ENCODE data around the gene C2CD3. TPM values are rescaled to one million over a fixed set of nuclear protein-coding genes. Genes with fewer than 3 reads are reported as not detected.

Gene C2CD3, protein sequence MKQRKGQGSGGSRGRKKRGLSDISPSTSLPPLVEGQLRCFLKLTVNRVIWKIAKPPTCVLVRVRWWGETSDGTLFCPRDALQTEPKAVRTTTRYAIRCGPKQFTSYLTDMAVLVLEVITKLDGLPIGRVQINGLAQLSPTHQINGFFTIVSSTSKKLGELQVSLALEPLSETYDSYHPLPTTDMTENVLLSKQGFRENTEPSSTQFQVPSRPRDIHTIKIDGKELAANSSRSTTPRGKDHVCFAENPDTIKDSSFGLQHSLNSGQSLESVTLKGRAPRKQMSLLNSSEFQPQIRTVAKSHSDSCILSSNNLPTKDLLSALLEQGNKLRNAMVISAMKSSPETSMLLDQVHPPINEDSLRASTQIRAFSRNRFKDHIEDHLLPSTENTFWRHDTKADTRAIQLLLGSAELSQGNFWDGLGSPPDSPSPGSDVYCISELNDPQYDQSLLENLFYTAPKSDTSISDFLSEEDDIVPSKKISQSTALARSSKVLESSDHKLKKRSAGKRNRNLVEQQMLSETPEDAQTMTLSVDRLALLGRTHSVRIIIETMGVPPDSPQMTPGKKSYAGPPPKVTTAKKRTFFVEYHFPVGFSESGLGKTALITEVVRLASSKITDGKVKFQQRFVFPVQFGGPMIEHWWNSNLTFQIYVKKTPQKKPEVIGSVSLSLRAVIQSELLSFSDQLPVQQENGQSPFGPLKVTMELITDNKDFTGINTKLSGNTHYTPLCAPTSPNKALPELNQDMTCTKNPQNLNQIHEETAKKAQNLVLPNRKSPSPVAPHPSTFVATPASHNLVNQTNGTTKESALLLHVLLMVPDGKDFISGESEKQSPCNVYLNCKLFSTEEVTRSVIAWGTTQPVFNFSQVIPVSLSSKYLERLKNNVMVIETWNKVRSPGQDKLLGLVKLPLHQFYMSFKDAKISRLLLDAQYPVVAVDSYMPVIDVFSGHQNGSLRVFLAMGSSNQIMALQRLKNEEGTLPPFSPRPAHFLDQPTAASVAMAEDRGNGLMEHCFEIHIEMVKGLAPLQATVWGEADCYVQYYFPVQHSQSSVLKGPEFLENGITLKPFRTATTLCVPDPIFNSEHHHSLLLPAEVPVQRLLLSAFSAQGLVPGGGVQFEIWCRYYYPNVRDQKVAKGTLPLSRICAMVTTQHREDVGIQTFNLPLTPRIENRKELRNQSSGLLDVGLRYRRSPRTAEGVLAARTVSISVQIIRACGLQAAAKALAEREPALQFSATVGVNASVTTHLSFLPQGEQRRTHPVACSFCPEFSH (N-terminal part only)
- 8.9 and 13.9 TPM in 2 replicates for total RNA-seq (2014; rRNA removed; shearing (Covaris generic))

DNA sequence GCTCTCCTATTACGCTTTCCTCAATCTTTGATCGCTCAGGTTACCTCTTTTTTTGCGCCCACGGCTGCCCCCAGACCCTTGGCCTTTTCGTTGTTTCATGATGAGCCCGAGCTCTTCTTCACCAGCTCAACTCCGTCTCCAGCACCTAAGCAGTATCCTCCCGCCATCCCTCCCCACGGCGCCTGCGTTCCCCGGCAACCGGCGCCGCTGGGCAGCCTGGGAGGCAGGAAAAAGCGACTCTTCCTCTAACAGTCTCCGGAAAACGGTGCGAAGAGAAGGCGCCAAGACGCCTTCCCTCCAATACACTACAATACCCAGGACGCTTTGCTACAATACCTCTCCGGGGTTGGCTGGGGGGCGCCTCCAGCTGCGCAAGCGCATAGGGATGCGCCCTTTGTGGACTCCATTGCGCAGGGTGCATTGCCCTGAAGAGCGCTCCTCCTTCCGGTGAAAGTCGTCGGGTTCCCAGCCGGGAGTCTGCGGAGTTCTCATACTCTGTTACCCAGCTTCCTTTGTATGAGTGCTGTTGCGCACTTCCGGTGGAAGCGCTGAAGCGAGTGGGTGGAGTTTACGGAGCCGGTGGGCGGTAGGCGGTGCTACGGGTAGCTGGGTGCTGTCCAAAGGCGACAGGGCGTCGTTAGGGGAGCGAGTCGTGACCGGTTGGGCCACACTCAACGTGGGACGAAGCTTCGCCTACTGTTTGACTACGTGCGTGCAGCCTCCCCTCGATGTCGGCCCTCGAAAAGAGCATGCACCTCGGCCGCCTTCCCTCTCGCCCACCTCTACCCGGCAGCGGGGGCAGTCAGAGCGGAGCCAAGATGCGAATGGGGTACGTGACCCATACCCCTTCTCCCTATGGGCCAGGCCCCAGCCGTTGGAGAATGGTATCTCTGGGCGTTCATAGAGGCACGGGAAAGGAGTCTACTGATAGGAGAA, at the start of gene C2CD3, which contains the start of gene PPME1:
C2CD3 (minus strand) TSS at position 309 of the 936 bp plus-strand sequence; CDS start at position 99, 210 bp downstream.
PPME1 (plus strand) TSS at position 596 of the 936 bp plus-strand sequence; CDS start at position 729, 133 bp downstream.
- Histone ChIP-seq H3K27me3 (replicated peaks) (no peaks in the 10 kb centered on the region), H3K27ac (peak within 1 kb of the TSS; percentile 48), H3K4me3 (peak within 1 kb of the TSS; percentile 59), H3K4me1 (replicated peaks) (0 out of 2 replicates have a peak, but pooled peaks cover 6% of the 10 kb centered on the region), H3K9me3 (replicated peaks) (no peaks in the 10 kb centered on the region), H3K36me3 (peaks cover 12% of the 10 kb centered on the region)
- peak; percentile 95 to 96 for DNase-seq (ENCODE audit: low read depth in 1 of 2, low spot score in 2 of 2)

DNA sequence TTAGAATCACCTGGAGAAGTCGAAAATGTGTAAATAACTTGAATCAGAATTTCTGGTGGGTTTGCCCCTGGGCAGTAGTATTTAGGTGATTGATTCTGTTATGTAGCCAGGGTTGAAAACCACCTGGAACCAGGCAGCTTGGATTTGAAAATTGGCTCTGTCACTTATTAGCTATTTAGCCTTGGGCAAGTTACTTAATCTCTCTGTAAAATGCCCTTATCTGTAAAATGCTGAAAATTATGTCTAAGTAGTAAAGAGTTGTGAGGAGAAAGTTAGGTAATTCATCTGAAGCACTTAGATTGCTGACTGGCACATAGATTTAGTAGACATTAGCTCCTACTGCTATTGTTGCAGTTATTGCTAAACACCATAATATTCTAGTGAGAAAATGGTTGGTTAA, 49.6 kb upstream of the C2CD3 start:
- Histone ChIP-seq H3K9me3 (replicated peaks) (no peaks in the 10 kb centered on the region), H3K27ac (no peak overlapping the region), H3K36me3 (no peaks in the 10 kb centered on the region), H3K4me1 (replicated peaks) (no peaks in the 10 kb centered on the region), H3K27me3 (replicated peaks) (no peaks in the 10 kb centered on the region), H3K4me3 (no peak overlapping the region)
- no peak for DNase-seq (ENCODE audit: low read depth in 1 of 2, low spot score in 2 of 2)

DNA sequence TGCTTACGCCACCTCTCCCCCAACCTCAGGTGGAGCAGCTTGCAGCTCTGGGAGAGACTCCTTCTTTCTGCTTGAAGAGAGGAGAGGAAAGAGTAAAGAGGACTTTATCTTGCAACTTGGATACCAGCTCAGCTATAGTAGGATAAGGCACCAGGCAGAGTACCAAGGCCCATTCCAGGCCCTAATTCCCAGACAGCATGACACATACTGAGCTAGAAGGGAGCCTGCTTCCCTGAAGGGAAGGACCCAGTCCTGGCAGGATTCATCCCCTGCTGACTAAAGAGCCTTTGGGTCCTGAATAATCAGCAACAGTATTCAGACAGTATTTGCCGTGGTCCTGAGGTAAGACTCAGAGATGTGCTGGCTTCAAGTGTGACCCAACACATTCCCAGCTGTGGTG, 41.7 kb upstream of the C2CD3 start:
- no peak for DNase-seq (ENCODE audit: low read depth in 1 of 2, low spot score in 2 of 2)
- no peaks in the 10 kb centered on the region for H3K36me3 ChIP-seq
- no peaks in the 10 kb centered on the region for H3K27me3 ChIP-seq (replicated peaks)
- H3K4me1 ChIP-seq (replicated peaks) = no peaks in the 10 kb centered on the region
- no peak overlapping the region for H3K4me3 ChIP-seq
- no peak overlapping the region for H3K27ac ChIP-seq
- no peaks in the 10 kb centered on the region for H3K9me3 ChIP-seq (replicated peaks)

DNA sequence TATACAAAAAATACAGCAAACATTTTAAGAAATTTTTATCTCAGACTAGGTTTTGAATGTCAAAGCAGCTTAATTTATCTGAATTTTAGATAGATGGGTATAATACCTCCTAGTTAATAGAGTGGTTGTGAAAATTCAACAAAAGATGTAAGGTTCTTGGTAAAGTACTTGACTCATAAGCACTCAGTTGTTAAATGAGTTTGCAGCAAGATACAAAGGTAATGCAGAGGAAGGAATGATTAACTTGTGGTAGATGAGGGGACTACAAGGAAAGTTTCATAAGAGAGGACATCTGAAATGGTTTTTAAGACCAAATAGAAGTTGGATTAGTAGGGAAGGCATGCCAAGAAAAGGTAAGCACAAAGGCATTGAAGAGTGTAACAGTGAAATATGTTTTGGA, 37.7 kb upstream of the C2CD3 start:
- no peaks in the 10 kb centered on the region for H3K27me3 ChIP-seq (replicated peaks)
- H3K9me3 ChIP-seq (replicated peaks) = no peaks in the 10 kb centered on the region
- no peak overlapping the region for H3K27ac ChIP-seq
- no peak overlapping the region for H3K4me3 ChIP-seq
- no peaks in the 10 kb centered on the region for H3K36me3 ChIP-seq
- DNase-seq (ENCODE audit: low read depth in 1 of 2, low spot score in 2 of 2) = no peak
- no peaks in the 10 kb centered on the region for H3K4me1 ChIP-seq (replicated peaks)

DNA sequence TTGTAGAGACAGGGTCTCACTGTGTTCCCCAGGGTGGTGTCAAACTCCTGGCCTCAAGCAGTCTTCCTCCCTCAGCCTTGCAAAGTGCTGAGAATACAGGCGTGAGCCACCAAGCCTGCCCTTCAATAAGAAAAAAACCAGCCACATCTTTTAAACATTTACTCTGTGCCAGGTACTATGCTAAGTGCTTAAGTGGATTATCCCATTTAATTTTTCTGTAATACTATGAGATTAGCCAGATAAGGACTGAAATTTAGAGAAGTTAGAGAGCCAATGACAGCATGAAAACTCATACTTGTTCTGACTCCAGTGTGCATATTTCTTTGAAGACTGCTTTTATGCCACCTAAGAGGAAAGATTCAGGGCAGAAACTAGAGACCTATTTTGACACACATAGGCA, 35.9 kb upstream of the C2CD3 start:
- Histone ChIP-seq H3K27ac (no peak overlapping the region), H3K27me3 (replicated peaks) (no peaks in the 10 kb centered on the region), H3K36me3 (no peaks in the 10 kb centered on the region), H3K4me1 (replicated peaks) (no peaks in the 10 kb centered on the region), H3K9me3 (replicated peaks) (no peaks in the 10 kb centered on the region), H3K4me3 (no peak overlapping the region)
- no peak for DNase-seq (ENCODE audit: low read depth in 1 of 2, low spot score in 2 of 2)

DNA sequence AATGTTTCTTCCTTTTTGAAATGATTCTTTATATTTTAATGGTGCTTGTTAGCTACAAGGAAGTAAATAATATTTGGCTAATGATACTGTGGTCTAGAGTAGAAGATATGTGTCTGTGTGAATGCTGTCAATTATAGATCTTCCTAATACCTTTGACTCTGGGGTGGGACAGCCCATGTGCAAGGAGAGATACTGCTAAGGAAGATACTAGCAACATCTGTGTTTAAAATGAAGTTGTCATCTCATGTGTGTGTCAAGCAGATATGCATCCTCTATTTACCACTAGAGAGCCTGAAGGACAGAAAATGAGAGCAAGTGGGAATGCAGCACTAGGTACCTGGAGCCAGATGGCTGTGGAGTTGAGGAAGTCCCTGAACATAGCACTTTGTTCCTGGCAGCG, 34.4 kb upstream of the C2CD3 start:
- Histone ChIP-seq H3K36me3 (no peaks in the 10 kb centered on the region), H3K9me3 (replicated peaks) (no peaks in the 10 kb centered on the region), H3K4me1 (replicated peaks) (no peaks in the 10 kb centered on the region), H3K4me3 (no peak overlapping the region), H3K27me3 (replicated peaks) (no peaks in the 10 kb centered on the region), H3K27ac (no peak overlapping the region)
- no peak for DNase-seq (ENCODE audit: low read depth in 1 of 2, low spot score in 2 of 2)

DNA sequence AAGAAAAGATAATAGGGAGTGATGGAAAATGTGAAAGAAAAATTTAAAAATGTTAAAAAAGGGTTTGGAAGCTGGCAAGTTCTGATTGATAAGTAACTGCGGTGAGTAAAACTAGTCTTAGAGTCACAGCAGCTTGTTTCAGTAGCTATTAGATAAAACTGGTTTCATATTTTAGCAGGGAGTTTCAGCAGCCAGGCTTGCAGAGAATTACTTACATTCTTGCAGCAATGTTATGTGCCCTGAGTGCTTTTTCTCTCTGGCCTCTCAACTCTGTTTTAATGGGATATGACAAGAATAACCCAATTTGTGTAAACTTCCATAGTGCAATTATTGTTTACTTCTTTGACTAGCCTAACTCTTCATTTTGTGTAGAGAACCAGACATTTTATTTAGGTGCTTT, 33.9 kb upstream of the C2CD3 start:
- H3K9me3 ChIP-seq (replicated peaks) = no peaks in the 10 kb centered on the region
- H3K27ac ChIP-seq = no peak overlapping the region
- no peaks in the 10 kb centered on the region for H3K27me3 ChIP-seq (replicated peaks)
- DNase-seq (ENCODE audit: low read depth in 1 of 2, low spot score in 2 of 2) = no peak
- no peaks in the 10 kb centered on the region for H3K4me1 ChIP-seq (replicated peaks)
- H3K4me3 ChIP-seq = no peak overlapping the region
- H3K36me3 ChIP-seq = no peaks in the 10 kb centered on the region

DNA sequence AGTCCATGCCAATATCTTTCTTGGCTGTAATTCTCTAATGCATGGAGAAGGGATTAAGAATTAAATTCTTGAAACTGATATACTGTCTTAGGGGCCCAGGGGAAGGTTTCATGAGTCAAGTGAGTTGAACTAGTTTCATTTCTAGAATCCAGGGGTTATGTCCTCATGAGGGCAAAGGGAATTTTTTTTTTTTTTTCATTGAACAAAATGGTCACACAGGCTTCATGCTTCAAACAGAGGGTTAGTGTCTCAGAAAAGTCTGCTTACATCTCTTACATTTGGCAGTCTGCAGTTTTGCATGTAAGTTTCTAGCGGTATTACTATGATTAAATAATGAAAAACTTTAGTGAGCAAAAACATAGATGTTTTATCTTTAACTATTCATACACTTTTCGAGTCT, 33.2 kb upstream of the C2CD3 start:
- H3K27ac ChIP-seq = no peak overlapping the region
- no peaks in the 10 kb centered on the region for H3K27me3 ChIP-seq (replicated peaks)
- no peaks in the 10 kb centered on the region for H3K36me3 ChIP-seq
- H3K4me3 ChIP-seq = no peak overlapping the region
- no peaks in the 10 kb centered on the region for H3K9me3 ChIP-seq (replicated peaks)
- no peak for DNase-seq (ENCODE audit: low read depth in 1 of 2, low spot score in 2 of 2)
- no peaks in the 10 kb centered on the region for H3K4me1 ChIP-seq (replicated peaks)

DNA sequence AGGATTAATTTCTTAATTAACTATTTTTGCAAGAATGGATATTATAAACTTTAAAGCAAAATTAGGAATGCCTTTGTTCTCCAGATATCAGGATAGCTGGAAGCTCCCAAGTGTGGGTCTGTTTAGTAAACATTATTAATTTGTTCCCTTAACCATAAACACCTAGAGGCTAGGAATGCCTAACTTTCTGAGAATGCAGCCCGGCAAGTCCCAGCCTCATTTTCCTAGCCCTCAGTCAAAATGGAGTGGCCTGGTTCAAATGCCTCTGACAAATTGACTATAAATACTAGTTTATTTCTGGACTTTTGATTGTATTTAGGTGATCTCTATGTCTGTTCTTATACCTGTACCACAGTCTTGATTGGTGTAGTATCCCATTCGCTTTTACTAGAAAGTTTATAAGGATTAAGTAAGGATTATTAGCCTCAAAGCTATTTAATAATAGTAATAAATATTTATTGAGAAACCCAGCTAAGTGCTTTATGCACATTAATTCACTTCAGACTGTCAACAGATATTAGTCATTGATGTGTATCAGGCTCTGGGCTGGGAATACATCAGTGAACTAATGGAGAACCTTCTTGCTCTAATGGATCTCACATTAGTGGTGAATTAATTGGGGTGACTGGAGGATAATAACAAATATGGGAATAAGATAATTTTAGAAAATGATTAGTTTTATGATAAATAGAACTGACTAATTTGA, 26.1 kb upstream of the C2CD3 start:
- Histone ChIP-seq H3K27me3 (replicated peaks) (no peaks in the 10 kb centered on the region), H3K9me3 (replicated peaks) (no peaks in the 10 kb centered on the region), H3K36me3 (no peaks in the 10 kb centered on the region), H3K4me1 (replicated peaks) (no peaks in the 10 kb centered on the region), H3K27ac (no peak overlapping the region), H3K4me3 (no peak overlapping the region)
- no peak for DNase-seq (ENCODE audit: low read depth in 1 of 2, low spot score in 2 of 2)

DNA sequence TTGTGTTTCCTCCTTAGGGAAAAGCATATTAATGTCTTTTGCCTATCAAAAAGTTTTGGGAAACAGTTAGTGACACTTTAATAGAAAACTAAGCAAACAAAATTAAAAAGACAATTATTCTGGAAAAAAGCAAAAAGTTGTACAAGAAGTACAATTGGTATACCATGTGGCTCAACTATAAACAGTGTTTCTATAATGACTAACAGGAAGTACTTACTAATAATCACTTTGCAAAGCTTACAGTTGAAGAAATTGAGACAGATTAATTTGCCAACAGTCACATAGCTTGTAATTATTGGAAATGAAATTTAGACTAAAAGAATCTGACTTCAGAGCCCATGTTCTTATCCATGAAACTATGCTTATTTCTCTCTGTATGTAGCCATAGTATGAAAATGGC, 25.0 kb upstream of the C2CD3 start:
- no peak for DNase-seq (ENCODE audit: low read depth in 1 of 2, low spot score in 2 of 2)
- Histone ChIP-seq H3K9me3 (replicated peaks) (no peaks in the 10 kb centered on the region), H3K27me3 (replicated peaks) (no peaks in the 10 kb centered on the region), H3K4me3 (no peak overlapping the region), H3K27ac (no peak overlapping the region), H3K36me3 (no peaks in the 10 kb centered on the region), H3K4me1 (replicated peaks) (no peaks in the 10 kb centered on the region)

DNA sequence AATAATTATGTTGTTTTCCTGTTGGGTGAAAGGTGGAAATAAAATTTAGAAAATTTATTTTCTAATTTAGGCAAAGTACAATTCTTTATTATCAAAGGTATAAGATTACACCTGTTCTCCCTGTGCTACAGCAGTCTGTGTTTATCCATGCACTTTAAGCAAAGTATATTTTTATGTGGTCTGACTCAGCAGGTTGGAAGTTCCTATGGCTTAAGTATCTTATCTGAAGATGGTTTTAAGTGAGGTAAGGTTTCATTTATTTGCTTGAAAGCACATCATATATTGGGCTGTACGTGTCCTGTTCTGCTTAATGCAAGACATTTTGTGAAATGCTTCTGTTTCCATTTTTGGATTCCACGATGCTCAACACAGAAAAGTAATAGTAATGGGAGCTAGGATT, 14.9 kb upstream of the C2CD3 start:
- H3K27ac ChIP-seq = no peak overlapping the region
- no peaks in the 10 kb centered on the region for H3K27me3 ChIP-seq (replicated peaks)
- no peaks in the 10 kb centered on the region for H3K36me3 ChIP-seq
- no peak for DNase-seq (ENCODE audit: low read depth in 1 of 2, low spot score in 2 of 2)
- H3K4me3 ChIP-seq = no peak overlapping the region
- H3K9me3 ChIP-seq (replicated peaks) = no peaks in the 10 kb centered on the region
- no peaks in the 10 kb centered on the region for H3K4me1 ChIP-seq (replicated peaks)

DNA sequence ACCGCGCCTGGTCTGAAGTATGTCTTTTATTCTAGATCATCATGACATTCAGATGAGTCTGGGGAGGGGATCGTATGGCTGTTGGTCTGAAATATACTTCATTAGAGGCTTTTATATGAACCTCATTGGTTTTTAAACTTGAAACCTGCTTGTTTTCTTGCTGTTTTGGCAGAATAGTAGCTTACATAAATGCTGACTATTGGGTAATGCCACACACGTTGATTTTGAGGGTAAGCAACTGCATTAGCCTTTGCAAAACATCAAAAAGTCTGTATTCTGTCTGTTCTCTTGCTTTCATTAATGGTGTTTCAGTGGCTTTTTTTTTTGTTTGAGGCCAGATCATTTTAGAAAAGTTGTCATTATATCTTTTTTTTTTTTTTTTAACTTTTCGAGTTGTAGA, 14.5 kb upstream of the C2CD3 start:
- H3K27ac ChIP-seq = no peak overlapping the region
- H3K36me3 ChIP-seq = no peaks in the 10 kb centered on the region
- H3K4me3 ChIP-seq = no peak overlapping the region
- H3K27me3 ChIP-seq (replicated peaks) = no peaks in the 10 kb centered on the region
- DNase-seq (ENCODE audit: low read depth in 1 of 2, low spot score in 2 of 2) = no peak
- H3K9me3 ChIP-seq (replicated peaks) = no peaks in the 10 kb centered on the region
- H3K4me1 ChIP-seq (replicated peaks) = no peaks in the 10 kb centered on the region

Measured in SJSA1 (cell line).